ENCODE measurements around the gene CD19.
"Not testable (repeated sequence)": the region's sequence is repeated elsewhere in the genome, so short reads cannot be mapped to it uniquely, and the experiment has no call there.

CD19 gene

GRCh38 chr16:28924399-28924761 lies 7.4 kb upstream of the CD19 start:
- ATAC-seq (ENCODE audit: low read depth) (no peak), DNase-seq (ENCODE audit: low spot score) (no peak)
- H3K4me1 ChIP-seq (ENCODE audit: insufficient read depth, poor library complexity, severe bottlenecking), result no peaks in the 10 kb centered on the region
- peak; percentile 30 for TF ChIP-seq CTCF (IDR thresholded peaks at IDR 0.05; ENCODE audit: poor library complexity, severe bottlenecking)
- peak overlapping the region; percentile 91 for H3K27ac ChIP-seq (ENCODE audit: poor library complexity, severe bottlenecking)
- no peaks in the 10 kb centered on the region for H3K27me3 ChIP-seq (ENCODE audit: insufficient read depth, poor library complexity, severe bottlenecking)
- H3K9me3 ChIP-seq (ENCODE audit: severe bottlenecking), result no peaks in the 10 kb centered on the region
- H3K4me3 ChIP-seq (ENCODE audit: severe bottlenecking), result peak overlapping the region; percentile 57
- peaks cover 3% of the 10 kb centered on the region; the same call in 1 of the 2 replicates for H3K36me3 ChIP-seq (ENCODE audit: low read depth)

- DNase-seq (ENCODE audit: low spot score) (peak; percentile 99), ATAC-seq (ENCODE audit: low read depth) (peak; percentile 84)
- Histone ChIP-seq H3K27me3 (ENCODE audit: insufficient read depth, poor library complexity, severe bottlenecking) (no peaks in the 10 kb centered on the region), H3K27ac (ENCODE audit: poor library complexity, severe bottlenecking) (peak within 1 kb of the TSS; percentile 91), H3K36me3 (ENCODE audit: low read depth) (0 out of 2 replicates have a peak, but pooled peaks cover 3% of the 10 kb centered on the region), H3K9me3 (ENCODE audit: severe bottlenecking) (no peaks in the 10 kb centered on the region), H3K4me3 (ENCODE audit: severe bottlenecking) (peak within 1 kb of the TSS; percentile 57), H3K4me1 (ENCODE audit: insufficient read depth, poor library complexity, severe bottlenecking) (no peaks in the 10 kb centered on the region)
- no peak for TF ChIP-seq CTCF (IDR thresholded peaks at IDR 0.05; ENCODE audit: poor library complexity, severe bottlenecking)
Observed at GRCh38 chr16:28924762-28925385, 6.9 kb upstream of the CD19 start, which contains the start of gene RABEP2. Gene RABEP2 (minus strand): TSS chr16:28925238. CDS start chr16:28925163, 75 bp downstream.

- Histone ChIP-seq H3K9me3 (ENCODE audit: severe bottlenecking) (no peaks in the 10 kb centered on the region), H3K27ac (ENCODE audit: poor library complexity, severe bottlenecking) (peak overlapping the region; percentile 91), H3K4me3 (ENCODE audit: severe bottlenecking) (peak overlapping the region; percentile 57), H3K27me3 (ENCODE audit: insufficient read depth, poor library complexity, severe bottlenecking) (no peaks in the 10 kb centered on the region), H3K4me1 (ENCODE audit: insufficient read depth, poor library complexity, severe bottlenecking) (no peaks in the 10 kb centered on the region), H3K36me3 (ENCODE audit: low read depth) (0 out of 2 replicates have a peak, but pooled peaks cover 3% of the 10 kb centered on the region)
- DNase-seq (ENCODE audit: low spot score) (no peak), ATAC-seq (ENCODE audit: low read depth) (peak; percentile 51)
- TF ChIP-seq CTCF (IDR thresholded peaks at IDR 0.05; ENCODE audit: poor library complexity, severe bottlenecking), result no peak
Observed at GRCh38 chr16:28925386-28926228, 6.2 kb upstream of the CD19 start.

GRCh38 chr16:28926284-28926683 lies 5.5 kb upstream of the CD19 start:
- H3K9me3 ChIP-seq (ENCODE audit: severe bottlenecking); H3K4me3 ChIP-seq (ENCODE audit: severe bottlenecking); H3K27me3 ChIP-seq (ENCODE audit: insufficient read depth, poor library complexity, severe bottlenecking); H3K36me3 ChIP-seq (ENCODE audit: low read depth); H3K4me1 ChIP-seq (ENCODE audit: insufficient read depth, poor library complexity, severe bottlenecking); ATAC-seq (ENCODE audit: low read depth); DNase-seq (ENCODE audit: low spot score): not testable (repeated sequence)
- peak overlapping the region; percentile 91 for H3K27ac ChIP-seq (ENCODE audit: poor library complexity, severe bottlenecking)

- H3K9me3 ChIP-seq (ENCODE audit: severe bottlenecking), result no peaks in the 10 kb centered on the region
- no peak for TF ChIP-seq CTCF (IDR thresholded peaks at IDR 0.05; ENCODE audit: poor library complexity, severe bottlenecking)
- ATAC-seq (ENCODE audit: low read depth) (no peak), DNase-seq (ENCODE audit: low spot score) (no peak)
- H3K4me1 ChIP-seq (ENCODE audit: insufficient read depth, poor library complexity, severe bottlenecking), result no peaks in the 10 kb centered on the region
- no peak overlapping the region for H3K4me3 ChIP-seq (ENCODE audit: severe bottlenecking)
- H3K36me3 ChIP-seq (ENCODE audit: low read depth), result no peaks in the 10 kb centered on the region
- no peak overlapping the region for H3K27ac ChIP-seq (ENCODE audit: poor library complexity, severe bottlenecking)
- H3K27me3 ChIP-seq (ENCODE audit: insufficient read depth, poor library complexity, severe bottlenecking), result no peaks in the 10 kb centered on the region
Observed at GRCh38 chr16:28927815-28928214, 4.0 kb upstream of the CD19 start.
